ENCODE data around the gene VARS2.

The VARS2 gene

DNA sequence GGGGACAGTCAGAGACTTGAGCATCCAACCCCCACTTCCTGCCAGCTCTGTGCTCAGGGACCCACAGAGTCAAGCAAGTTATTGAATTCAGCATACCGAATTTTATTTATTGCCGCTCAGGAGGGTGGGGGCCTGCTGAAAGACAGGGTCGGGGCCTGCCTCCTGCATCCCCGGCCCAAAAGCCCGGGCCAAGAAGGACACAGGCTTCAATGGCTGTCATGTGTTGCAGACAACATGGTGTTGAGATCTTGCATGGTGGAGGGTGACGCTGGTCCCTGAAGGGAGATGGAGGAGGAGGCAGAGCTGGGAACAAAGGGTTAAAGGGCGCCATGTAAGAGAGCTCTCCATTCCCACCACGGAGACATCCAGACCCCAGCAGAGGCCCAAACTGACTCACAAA lies 17.2 kb downstream of the VARS2 start:
- no peak for DNase-seq

DNA sequence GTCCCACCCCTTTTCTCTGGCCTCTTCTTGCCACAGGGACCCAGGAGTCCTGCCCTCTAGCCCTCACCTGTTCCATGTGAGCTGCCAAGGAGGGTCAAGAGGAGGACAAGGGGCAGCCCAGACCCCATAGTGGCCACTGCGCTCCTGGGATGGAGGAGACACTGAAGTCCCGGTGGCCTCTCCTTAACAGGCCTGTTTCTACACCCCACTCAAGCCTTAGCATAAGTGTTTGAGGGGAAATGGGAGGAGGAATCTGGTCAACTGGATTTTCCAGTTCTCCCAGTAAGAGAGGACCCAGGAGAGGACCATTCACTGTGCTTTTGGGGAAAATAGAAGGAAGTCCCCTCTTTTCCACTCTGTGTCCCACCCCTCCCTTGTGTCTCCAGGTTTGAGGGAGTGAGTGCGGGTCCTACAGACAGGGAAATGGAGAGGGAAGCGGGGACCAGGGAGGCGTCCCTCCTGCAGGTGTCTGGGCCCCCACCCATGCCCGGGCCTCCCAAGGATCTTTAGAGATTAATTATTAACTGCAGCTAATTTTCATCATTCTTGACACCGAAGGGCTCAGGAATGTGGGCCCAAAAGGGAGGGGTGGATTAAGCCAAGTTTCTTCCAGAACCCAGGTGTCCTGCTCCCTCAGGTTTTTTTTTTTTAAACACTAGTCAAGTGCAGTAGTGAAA lies 18.1 kb downstream of the VARS2 start, which contains the start of gene SFTA2:
Gene SFTA2 (minus strand): TSS at position 202 of the 677 bp plus-strand sequence. CDS start 74 bp downstream, at position 128.
- DNase-seq: no peak

DNA sequence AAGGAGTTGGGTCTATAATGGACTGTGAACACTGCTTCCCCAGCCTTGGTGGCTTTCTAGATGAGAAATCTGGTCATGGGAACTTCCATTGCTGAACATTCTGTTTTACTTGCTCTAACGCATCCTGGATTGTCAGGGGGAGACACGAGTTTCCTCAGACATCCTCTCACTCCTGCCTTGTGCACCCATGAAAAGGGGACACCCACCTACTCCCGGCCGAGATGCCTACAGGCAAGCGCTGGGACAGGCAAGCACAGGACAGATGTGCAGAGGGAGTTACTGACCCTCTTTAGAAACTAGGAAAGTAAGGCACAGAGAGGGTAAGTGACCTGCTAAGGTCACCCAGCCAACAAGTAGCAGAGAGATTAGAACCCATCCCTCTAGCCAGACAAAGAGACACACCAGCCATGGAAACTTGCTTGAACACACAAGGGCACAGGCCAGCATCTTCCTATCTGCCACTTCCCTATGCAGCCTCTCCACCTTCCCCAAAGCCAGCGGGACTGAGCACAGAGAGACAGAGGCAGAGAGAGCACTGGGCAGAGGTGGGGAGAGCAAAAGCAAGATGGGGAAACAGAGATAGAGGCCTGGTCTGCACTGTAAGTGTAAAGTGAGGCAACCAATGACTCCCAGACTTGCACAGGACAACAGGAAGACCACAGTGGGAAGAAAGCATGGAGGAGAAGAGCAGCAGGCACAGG lies 18.8 kb downstream of the VARS2 start:
- DNase-seq: no peak

DNA sequence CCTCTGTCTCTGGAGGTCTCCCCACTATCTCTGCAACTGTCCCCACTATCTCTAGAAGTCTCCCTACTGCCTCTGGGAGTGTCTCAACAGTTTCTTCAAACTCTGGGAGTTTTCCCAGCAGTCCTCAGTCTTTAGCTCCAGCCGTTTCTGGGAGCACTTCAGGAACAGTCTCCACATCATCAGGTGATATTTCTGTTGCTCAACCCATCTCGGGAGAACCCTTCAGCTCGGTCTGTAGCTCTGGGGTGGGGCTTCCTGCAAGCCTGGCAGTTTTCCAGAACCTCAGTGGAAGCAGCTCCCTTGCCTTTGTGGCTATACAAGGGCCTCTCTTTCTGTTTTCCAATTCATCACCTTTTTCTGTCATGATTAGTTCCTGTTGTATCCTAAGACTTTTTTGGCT lies 21.0 kb downstream of the VARS2 start:
- DNase-seq: no peak

DNA sequence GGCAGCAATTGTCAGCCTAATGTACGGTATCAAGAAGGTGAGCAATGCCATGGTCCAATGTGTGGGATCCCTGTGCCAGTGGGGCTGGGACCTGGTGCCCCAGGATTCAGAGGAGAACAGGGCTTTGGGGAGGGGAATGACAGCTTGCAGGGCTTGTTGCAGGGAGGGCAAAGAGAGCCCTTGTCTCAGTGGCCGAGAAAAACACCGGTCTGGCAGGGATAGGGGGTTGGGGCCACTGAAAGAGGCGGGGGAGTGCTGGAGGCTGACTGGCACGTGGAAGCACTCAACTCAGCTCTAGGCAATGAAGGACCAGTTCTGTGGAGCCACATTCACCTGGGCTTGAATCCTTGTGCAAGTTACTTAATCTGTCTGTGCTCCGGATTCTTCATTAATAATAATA lies 23.2 kb downstream of the VARS2 start:
- no peak for DNase-seq

DNA sequence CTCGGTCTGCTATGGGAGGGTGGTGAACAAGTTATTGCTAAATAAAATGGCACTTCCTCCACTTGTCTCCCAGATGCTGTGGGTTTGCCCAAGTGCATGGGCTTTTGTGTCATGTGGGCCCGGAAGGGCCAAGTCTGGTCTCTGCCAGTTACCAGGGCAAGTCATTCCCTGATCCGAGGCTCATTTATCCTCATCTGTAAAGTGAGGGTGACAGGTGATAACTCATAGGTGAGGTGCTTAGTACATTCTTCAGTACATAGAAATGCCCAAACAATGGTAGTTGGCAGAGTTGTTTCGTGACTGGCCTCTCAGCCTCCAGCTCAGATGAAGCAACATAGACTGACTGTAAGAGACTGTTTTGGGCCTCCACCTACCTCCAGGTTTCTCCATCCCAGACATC lies 24.7 kb downstream of the VARS2 start:
- DNase-seq: no peak

DNA sequence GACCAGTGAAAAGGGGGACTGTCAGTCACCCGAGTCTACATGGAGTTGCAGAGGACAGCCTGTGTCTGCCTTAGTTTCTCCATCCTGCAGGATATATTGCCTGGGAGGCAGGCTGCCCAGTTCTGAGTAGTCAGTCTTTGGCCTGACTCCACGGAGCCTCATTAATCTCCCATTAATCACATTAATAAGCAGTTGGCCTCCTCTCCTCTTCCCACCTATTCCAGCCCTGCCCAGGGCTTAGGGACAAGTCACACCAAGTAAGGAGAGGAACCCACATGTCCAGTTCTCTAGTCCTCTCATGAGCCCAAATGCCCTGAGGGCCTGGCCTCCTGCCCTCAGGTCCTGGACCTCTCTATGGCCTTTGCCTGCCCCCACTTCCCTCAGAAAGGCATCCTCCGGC lies 25.4 kb downstream of the VARS2 start:
- DNase-seq: no peak

- no peak for DNase-seq
Observed at GRCh38 chr6:30940361-30940986, 26.4 kb downstream of the VARS2 start, which contains the start of gene MUCL3. Gene MUCL3, plus strand, starts transcription at chr6:30940973. Its CDS starts 27 bp downstream, at chr6:30941000.

GRCh38 chr6:30942338-30943060 lies 28.5 kb downstream of the VARS2 start:
- DNase-seq: peak; percentile 61 to 80 (median 69)

DNA sequence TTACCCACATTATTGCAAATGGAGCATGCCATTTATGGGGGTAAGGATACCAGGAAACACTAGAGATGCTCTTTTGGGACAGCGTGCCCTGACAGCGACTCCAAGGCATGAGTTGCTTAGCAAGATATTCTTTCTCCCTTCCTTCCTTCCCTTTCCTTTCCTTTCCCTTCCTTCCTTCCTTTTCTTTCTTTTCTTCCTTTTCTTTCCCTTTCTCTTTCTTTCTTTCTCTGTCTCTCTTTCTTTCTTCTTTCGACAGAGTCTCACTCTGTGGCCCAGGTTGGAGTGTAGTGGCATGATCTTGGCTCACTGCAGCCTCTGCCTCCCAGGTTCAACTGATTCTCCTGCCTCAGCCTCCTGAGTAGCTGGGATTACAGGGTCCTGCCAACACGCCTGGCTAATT lies 30.0 kb downstream of the VARS2 start:
- DNase-seq: no peak

- DNase-seq: no peak
Observed at GRCh38 chr6:30945281-30945680, 31.2 kb downstream of the VARS2 start.

DNA sequence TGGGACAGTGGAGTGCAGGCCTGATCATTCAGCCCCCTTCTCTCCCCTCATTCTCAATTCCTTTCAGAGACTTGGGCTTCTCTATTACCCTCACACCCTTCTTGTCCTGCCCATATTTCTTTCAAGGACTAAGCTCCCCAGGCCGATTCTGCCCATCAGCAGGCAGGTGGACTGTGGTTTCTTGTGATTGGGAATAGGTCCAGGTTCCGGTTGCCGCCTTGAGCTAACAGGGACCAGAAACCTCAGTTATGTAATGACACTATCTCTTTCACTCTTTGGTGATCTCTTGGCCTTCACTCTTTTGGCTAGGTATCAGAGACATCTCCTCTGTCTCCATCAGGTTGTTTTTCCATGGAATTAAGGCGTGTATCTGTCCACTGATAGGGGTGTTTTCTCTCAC lies 33.2 kb downstream of the VARS2 start:
- no peak for DNase-seq

GRCh38 chr6:30948811-30949210 lies 34.8 kb downstream of the VARS2 start:
- no peak for DNase-seq

GRCh38 chr6:30951907-30952469 lies 38.0 kb downstream of the VARS2 start:
- DNase-seq: peak in 1 of 3 donors; percentile 12

- DNase-seq: peak in 1 of 3 donors; percentile 25
Observed at GRCh38 chr6:30954631-30955366, 40.8 kb downstream of the VARS2 start.

- peak; percentile 66 to 86 (median 75) for DNase-seq
Observed at GRCh38 chr6:30955367-30956042, 41.5 kb downstream of the VARS2 start.

GRCh38 chr6:30957716-30958115 lies 43.7 kb downstream of the VARS2 start:
- DNase-seq: no peak

GRCh38 chr6:30960907-30961673 lies 47.1 kb downstream of the VARS2 start:
- peak in 1 of 3 donors; percentile 15 for DNase-seq

DNA sequence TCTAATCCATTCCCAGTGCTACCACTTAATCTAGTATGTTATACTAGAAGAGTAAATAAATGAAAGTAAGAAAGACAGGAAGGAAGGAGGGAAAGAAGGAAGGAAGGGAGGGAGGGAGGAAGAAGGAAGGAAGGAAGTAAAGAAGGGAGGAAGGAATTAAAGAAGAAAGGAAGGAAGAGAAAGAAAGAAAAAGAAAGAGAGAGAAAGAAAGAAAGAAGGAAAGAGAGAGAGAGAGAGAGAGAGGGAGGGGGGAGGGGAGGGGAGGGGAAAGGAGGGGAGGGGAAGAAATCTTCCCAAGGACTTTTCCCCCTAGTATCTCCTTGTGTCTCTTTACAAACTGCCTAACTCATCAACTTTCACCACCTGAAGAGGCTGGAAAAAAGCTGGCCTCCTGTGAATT lies 48.7 kb downstream of the VARS2 start:
- no peak for DNase-seq

GRCh38 chr6:30963641-30964040 lies 49.6 kb downstream of the VARS2 start:
- no peak for DNase-seq

DNA sequence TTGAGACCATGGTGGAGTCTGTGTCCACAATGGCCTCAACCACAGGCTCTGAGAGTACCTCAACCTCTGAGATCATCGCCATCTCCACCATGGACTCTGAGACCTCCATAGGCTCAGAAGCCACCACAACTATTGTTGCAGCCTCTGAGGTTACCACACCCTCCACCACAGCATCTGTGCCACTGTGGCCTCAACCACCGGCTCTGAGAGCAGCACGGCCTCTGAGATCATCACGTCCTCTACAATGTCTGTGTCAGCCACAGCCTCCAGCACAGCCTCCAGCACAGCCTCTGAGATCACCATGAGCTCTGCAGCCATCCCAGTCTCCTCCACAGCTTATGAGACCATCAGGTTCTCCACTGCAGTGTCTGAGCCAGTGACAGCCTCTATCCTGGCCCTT lies 50.0 kb downstream of the VARS2 start:
- DNase-seq: no peak

All from suppressor macrophage treated with lipopolysaccharide for 1 hour (primary cell).